Stimulated activated CD4-positive, alpha-beta T cell treated with anti-CD3 and anti-CD28 coated beads, TNF-alpha, amount 100 ng/mL, for 48 hours (primary cell): Measurements from ENCODE around the gene KPNA4.

Source experiments
- DNase-seq, 3 donors: peaks; one replicate each; pipeline ENCODE4 v3.0.0-alpha.2; 2020; ENCODE audit warnings: low read depth in 3 of 3

The KPNA4 gene

GRCh38 chr3:160451602-160452001 is 113.8 kb downstream of the KPNA4 start:
- DNase-seq = no peak

- DNase-seq = no peak
Measured at GRCh38 chr3:160450846-160451245, 114.5 kb downstream of the KPNA4 start.

- DNase-seq = peak; percentile 92 to 96 (median 94)
Measured at GRCh38 chr3:160449636-160450598, 115.5 kb downstream of the KPNA4 start, which contains the start of gene TRIM59. TSS of gene TRIM59 (minus strand) at chr3:160449786. CDS start at chr3:160439183, 10,603 bp downstream.

GRCh38 chr3:160448845-160449635 is 116.3 kb downstream of the KPNA4 start:
- DNase-seq = peak in 1 of 3 donors; percentile 38

GRCh38 chr3:160447544-160447943 is 117.8 kb downstream of the KPNA4 start:
- DNase-seq = no peak

- DNase-seq = no peak
Measured at GRCh38 chr3:160446522-160447056, 118.8 kb downstream of the KPNA4 start.

- DNase-seq = no peak
Measured at GRCh38 chr3:160445854-160446253, 119.5 kb downstream of the KPNA4 start.
